HCT116 (cell line): ENCODE measurements around the gene TMEM145. TPM values are rescaled to one million over a fixed set of nuclear protein-coding genes. Genes with fewer than 3 reads are reported as not detected.
"Not testable (repeated sequence)": the region's sequence is repeated elsewhere in the genome, so short reads cannot be mapped to it uniquely, and the experiment has no call there.

Experiments
- ATAC-seq: fragments of 200-7000 bp; cut with Tn5 transposase; 2 replicates; pipeline ENCODE4 v1.9.1; 2020; ENCODE audit warnings: mild to moderate bottlenecking, moderate library complexity
- BruUV-seq: library from RNA; stranded (reverse); fragments of 400-500 nt; replicated peaks from 2 replicates; lab custom pipeline; 2021; lab: Mats Ljungman, UMichigan
- CTCF ChIA-PET: fragments of 300-600 bp; sonication (Branson Sonifier 250); formaldehyde crosslinking; loops from one replicate; lab custom pipeline; 2021; ENCODE audit warnings: antibody characterized with exemption; lab: Charles Lee
- POLR2A ChIA-PET: fragments of 300-600, 350-600 bp; sonication (Branson Sonifier 250); formaldehyde crosslinking; loops from one replicate; lab custom pipeline; 2021; ENCODE audit warnings: antibody characterized with exemption; lab: Charles Lee
- RAD21 ChIA-PET, 2 experiments: fragments of 300-600 bp; sonication (Branson Sonifier 250); formaldehyde crosslinking; loops; one replicate each; lab custom pipeline; 2023; ENCODE audit warnings: low total read pairs in 2 of 2; ENCODE audit not compliant: uncharacterized antibody in 2 of 2, unreplicated experiment in 2 of 2, low non-redundant PET in 1 of 2; lab: Charles Lee
- DNase-seq: peaks from one replicate; pipeline ENCODE4 v3.0.0-alpha.2; 2010; ENCODE audit warnings: low read depth, low spot score
- H2AFZ ChIP-seq: fragments of 200-600 bp; shearing (Covaris generic), sonication (generic); 2 replicates; pipeline ENCODE4 v1.6.1; 2017; ENCODE audit warnings: low read depth, mixed run types, mixed read lengths, antibody characterized with exemption, low read length; ENCODE audit not compliant: poor library complexity, severe bottlenecking
- H3K27ac ChIP-seq: 2 replicates; pipeline ENCODE4 v1.5.1; 2012; ENCODE audit warnings: low read depth, low read length
- H3K27me3 ChIP-seq: fragments of 200-600 bp; sonication (generic); 2 replicates; pipeline ENCODE4 v1.6.1; 2016; ENCODE audit warnings: mixed run types, low read length, mixed read lengths; ENCODE audit not compliant: insufficient read depth
- H3K36me3 ChIP-seq, 2 experiments: fragments of 200-500 bp in 1 of 2; fragments of 200-600 bp in 1 of 2; sonication (Bioruptor generic) in 1 of 2; sonication (generic) in 1 of 2; 2 replicates each; pipeline versions ENCODE4 v1.5.1 to v1.6.1; 2014 to 2016; ENCODE audit warnings: low read length in 2 of 2, inconsistent platforms in 1 of 2, mixed read lengths in 1 of 2, mixed run types in 1 of 2; ENCODE audit not compliant: insufficient read depth in 2 of 2, control insufficient read depth in 1 of 2
- H3K4me1 ChIP-seq, 2 experiments: fragments of 200-600 bp in 1 of 2; sonication (generic) in 1 of 2; 2 replicates each; pipeline versions ENCODE4 v1.5.1 to v1.6.1; 2012 to 2017; ENCODE audit warnings: low read length in 2 of 2, inconsistent platforms in 1 of 2, mild to moderate bottlenecking in 1 of 2, mixed read lengths in 1 of 2, mixed run types in 1 of 2, moderate library complexity in 1 of 2; ENCODE audit not compliant: insufficient read depth in 2 of 2, control insufficient read depth in 1 of 2
- H3K4me2 ChIP-seq: fragments of 200-600 bp; sonication (generic); 2 replicates; pipeline ENCODE4 v1.6.1; 2017; ENCODE audit warnings: mixed run types, low read length, mixed read lengths
- H3K4me3 ChIP-seq, 2 experiments: fragments of 200-600 bp in 1 of 2; sonication (generic) in 1 of 2; replicated peaks in 1 of 2; 2 replicates each; pipeline ENCODE4 v1.5.1; 2011 to 2016; ENCODE audit warnings: low read length in 2 of 2, control low read depth in 1 of 2, low read depth in 1 of 2, mild to moderate bottlenecking in 1 of 2, mixed read lengths in 1 of 2, mixed run types in 1 of 2
- H3K79me2 ChIP-seq: fragments of 200-600 bp; sonication (generic); 2 replicates; pipeline ENCODE4 v1.6.1; 2017; ENCODE audit warnings: mild to moderate bottlenecking, mixed run types, low read length, moderate library complexity, mixed read lengths; ENCODE audit not compliant: insufficient read depth
- H3K9ac ChIP-seq: fragments of 200-600 bp; sonication (generic); 2 replicates; pipeline ENCODE4 v1.6.1; 2016; ENCODE audit warnings: low read length, mixed read lengths
- H3K9me2 ChIP-seq: fragments of 200-600 bp; sonication (generic), shearing (Covaris generic); 2 replicates; pipeline ENCODE4 v1.6.1; 2017; ENCODE audit warnings: mixed run types, mild to moderate bottlenecking, moderate library complexity; ENCODE audit not compliant: insufficient read depth
- H3K9me3 ChIP-seq, 2 experiments: fragments of 200-500 bp in 1 of 2; fragments of 200-600 bp in 1 of 2; sonication (Bioruptor generic) in 1 of 2; sonication (generic) in 1 of 2; 2 replicates each; pipeline ENCODE4 v1.6.1; 2014 to 2017; ENCODE audit warnings: low read length in 2 of 2, mixed read lengths in 2 of 2, inconsistent platforms in 1 of 2, low read depth in 1 of 2, mild to moderate bottlenecking in 1 of 2, mixed run types in 1 of 2, moderate library complexity in 1 of 2; ENCODE audit not compliant: control insufficient read depth in 1 of 2, insufficient read depth in 1 of 2
- H4K20me1 ChIP-seq: fragments of 200-600 bp; sonication (generic), shearing (Covaris generic); 2 replicates; pipeline ENCODE4 v1.6.1; 2017; ENCODE audit warnings: mixed run types, mild to moderate bottlenecking, moderate library complexity; ENCODE audit not compliant: insufficient read depth
- POLR2AphosphoS5 ChIP-seq: IDR thresholded peaks from 2 replicates; pipeline ENCODE4 v1.6.1; 2011; ENCODE audit warnings: mild to moderate bottlenecking, low read depth, low read length, moderate library complexity
- intact Hi-C: fragments of 100-400 bp; cut with micrococcal nuclease; formaldehyde crosslinking; loops from 2 replicates; pipeline ENCODE4 v1.10.0; 2022
- total RNA-seq: library from RNA; stranded (reverse); gene quantifications from one replicate; pipeline ENCODE4 v1.2.1, GENCODE V29; 2021; ENCODE audit not compliant: unreplicated experiment
- TF ChIP-seq, protein P1 (sequence below): IDR thresholded peaks from 2 replicates; pipeline ENCODE4 v1.6.1; 2012

The TMEM145 gene
- total RNA-seq, 1 experiment from 2014 or later, result 7.2 TPM

DNA sequence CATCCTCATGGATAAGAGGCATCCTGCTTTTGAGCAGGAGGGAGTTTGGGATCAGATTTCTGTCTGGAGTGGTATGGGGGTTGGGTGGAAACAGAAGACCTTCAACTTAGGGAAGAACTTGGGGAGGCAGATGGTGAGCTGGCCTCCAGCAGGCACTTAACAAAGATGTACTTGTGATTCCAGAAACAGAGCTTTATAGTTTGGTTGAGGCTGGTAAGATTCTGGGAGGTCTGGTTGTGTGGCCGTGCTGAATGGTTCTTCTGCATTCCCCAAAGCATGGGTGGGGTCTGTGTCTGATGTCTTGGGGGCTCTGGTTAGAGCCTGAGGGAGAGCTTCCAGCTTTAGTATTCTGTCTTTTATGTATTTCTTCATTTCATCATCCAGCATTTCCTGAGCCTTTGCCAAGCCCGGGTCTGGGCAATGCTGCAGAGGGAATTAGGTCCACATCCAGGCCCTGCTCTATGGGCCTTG lies 17.2 kb downstream of the TMEM145 start:
- ChIA-PET CTCF (no interaction called here), POLR2A (no interaction called here), RAD21 (no interaction called here)
- Histone ChIP-seq H3K36me3 (no peaks in the 10 kb centered on the region; a peak in 1 of 4 replicates), H3K4me3 (no peak overlapping the region), H3K79me2 (peaks cover 17% of the 10 kb centered on the region), H2AFZ (no peak overlapping the region), H4K20me1 (no peaks in the 10 kb centered on the region), H3K4me1 (peaks cover 10 to 13% of the 10 kb centered on the region in 2 experiments), H3K9ac (no peak overlapping the region), H3K4me2 (no peak overlapping the region), H3K27ac (no peak overlapping the region), H3K27me3 (no peaks in the 10 kb centered on the region), H3K9me2 (no peaks in the 10 kb centered on the region), H3K9me3 (no peaks in the 10 kb centered on the region)
- ATAC-seq, result no peak
- intact Hi-C loops, result no loop called here
- no TSS peak for BruUV-seq
- DNase-seq, result no peak
- TF ChIP-seq, protein P1, sequence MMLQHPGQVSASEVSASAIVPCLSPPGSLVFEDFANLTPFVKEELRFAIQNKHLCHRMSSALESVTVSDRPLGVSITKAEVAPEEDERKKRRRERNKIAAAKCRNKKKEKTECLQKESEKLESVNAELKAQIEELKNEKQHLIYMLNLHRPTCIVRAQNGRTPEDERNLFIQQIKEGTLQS, result no peak
- TF ChIP-seq POLR2AphosphoS5, result no peak

DNA sequence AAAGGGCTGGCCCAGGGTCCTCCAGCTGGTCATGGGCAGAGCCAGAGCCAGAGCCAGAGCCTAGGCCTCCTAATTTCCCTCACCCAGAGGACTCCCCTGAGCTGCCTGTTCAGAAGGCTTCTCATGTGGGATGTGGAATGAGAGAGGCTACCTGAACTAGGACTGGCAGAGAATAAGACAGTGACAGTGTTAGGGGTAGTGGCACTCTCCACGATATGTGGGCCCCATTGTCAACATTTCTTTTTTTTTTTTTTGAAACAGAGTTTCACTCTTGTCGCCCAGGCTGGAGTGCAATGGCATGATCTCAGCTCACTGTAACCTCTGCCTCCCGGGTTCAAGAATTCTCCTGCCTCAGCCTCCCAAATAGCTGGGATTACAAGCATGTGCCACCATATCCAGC lies 18.2 kb downstream of the TMEM145 start:
- H2AFZ ChIP-seq, H4K20me1 ChIP-seq, ATAC-seq, intact Hi-C loops, H3K9ac ChIP-seq, BruUV-seq, POLR2A ChIA-PET, H3K9me3 ChIP-seq, H3K36me3 ChIP-seq, H3K27me3 ChIP-seq, H3K9me2 ChIP-seq, DNase-seq, H3K4me3 ChIP-seq, CTCF ChIA-PET, RAD21 ChIA-PET, H3K4me2 ChIP-seq, H3K27ac ChIP-seq: not testable (repeated sequence)
- Histone ChIP-seq H3K79me2 (peaks cover 12% of the 10 kb centered on the region), H3K4me1 (peaks cover 10% of the 10 kb centered on the region in 2 experiments)
